ENCODE data around the gene KRTAP4-3. TPM values are rescaled to one million over a fixed set of nuclear protein-coding genes. Genes with fewer than 3 reads are reported as not detected.

The KRTAP4-3 gene
- total RNA-seq, 1 donor: not detected

- TF ChIP-seq CTCF (IDR thresholded peaks at IDR 0.05; ENCODE audit: extremely low read depth, low read depth, low read length): no peak
- Histone ChIP-seq H3K79me2 (ENCODE audit: insufficient read depth, low read length) (no peaks in the 10 kb centered on the region), H3K27me3 (ENCODE audit: insufficient read depth, low read length) (no peaks in the 10 kb centered on the region), H3K4me3 (ENCODE audit: insufficient read depth, low read length) (no peak overlapping the region), H3K27ac (ENCODE audit: low read depth, low read length) (no peak overlapping the region), H3K4me1 (ENCODE audit: insufficient read depth, low read length) (no peaks in the 10 kb centered on the region), H3K9me3 (ENCODE audit: low read depth, low read length) (peaks cover 2% of the 10 kb centered on the region), H2AFZ (ENCODE audit: low read length) (no peak overlapping the region), H3K36me3 (ENCODE audit: insufficient read depth, low read length) (no peaks in the 10 kb centered on the region), H3K4me2 (ENCODE audit: insufficient read depth, low read length) (no peak overlapping the region), H4K20me1 (ENCODE audit: insufficient read depth, low read length) (no peaks in the 10 kb centered on the region)
- no peak for DNase-seq (ENCODE audit: insufficient read length, low spot score, missing footprints)
Observed at GRCh38 chr17:41147531-41148204, 20.4 kb downstream of the KRTAP4-3 start.

GRCh38 chr17:41145261-41145660, 22.8 kb downstream of the KRTAP4-3 start:
- DNase-seq (ENCODE audit: insufficient read length, low spot score, missing footprints): no peak
- H3K36me3 ChIP-seq (ENCODE audit: insufficient read depth, low read length): no peaks in the 10 kb centered on the region
- H3K9me3 ChIP-seq (ENCODE audit: low read depth, low read length): peaks cover 2% of the 10 kb centered on the region
- TF ChIP-seq CTCF (IDR thresholded peaks at IDR 0.05; ENCODE audit: extremely low read depth, low read depth, low read length): no peak
- no peak overlapping the region for H2AFZ ChIP-seq (ENCODE audit: low read length)
- no peak overlapping the region for H3K4me3 ChIP-seq (ENCODE audit: insufficient read depth, low read length)
- no peak overlapping the region for H3K27ac ChIP-seq (ENCODE audit: low read depth, low read length)
- peaks cover 6% of the 10 kb centered on the region for H3K4me1 ChIP-seq (ENCODE audit: insufficient read depth, low read length)
- no peak overlapping the region for H3K4me2 ChIP-seq (ENCODE audit: insufficient read depth, low read length)
- no peaks in the 10 kb centered on the region for H4K20me1 ChIP-seq (ENCODE audit: insufficient read depth, low read length)
- no peaks in the 10 kb centered on the region for H3K27me3 ChIP-seq (ENCODE audit: insufficient read depth, low read length)
- H3K79me2 ChIP-seq (ENCODE audit: insufficient read depth, low read length): no peaks in the 10 kb centered on the region

- peaks cover 2% of the 10 kb centered on the region for H3K9me3 ChIP-seq (ENCODE audit: low read depth, low read length)
Observed at GRCh38 chr17:41144846-41145245, 23.2 kb downstream of the KRTAP4-3 start.

More at GRCh38 chr17:41144846-41145245, 23.2 kb downstream of the KRTAP4-3 start:
- H3K79me2 ChIP-seq (ENCODE audit: insufficient read depth, low read length): no peaks in the 10 kb centered on the region
- no peak overlapping the region for H2AFZ ChIP-seq (ENCODE audit: low read length)
- DNase-seq (ENCODE audit: insufficient read length, low spot score, missing footprints): no peak
- H3K27ac ChIP-seq (ENCODE audit: low read depth, low read length): no peak overlapping the region
- H4K20me1 ChIP-seq (ENCODE audit: insufficient read depth, low read length): no peaks in the 10 kb centered on the region
- no peak for TF ChIP-seq CTCF (IDR thresholded peaks at IDR 0.05; ENCODE audit: extremely low read depth, low read depth, low read length)
- H3K27me3 ChIP-seq (ENCODE audit: insufficient read depth, low read length): no peaks in the 10 kb centered on the region
- peaks cover 6% of the 10 kb centered on the region for H3K4me1 ChIP-seq (ENCODE audit: insufficient read depth, low read length)
- no peak overlapping the region for H3K4me2 ChIP-seq (ENCODE audit: insufficient read depth, low read length)
- no peak overlapping the region for H3K4me3 ChIP-seq (ENCODE audit: insufficient read depth, low read length)
- no peaks in the 10 kb centered on the region for H3K36me3 ChIP-seq (ENCODE audit: insufficient read depth, low read length)

Measured in osteoblast (primary cell).